ENCODE results near the gene NFYC. TPM values are rescaled to one million over a fixed set of nuclear protein-coding genes. Genes with fewer than 3 reads are reported as not detected.

The NFYC gene
- total RNA-seq (2022; extraction: Qiagen RNA extraction), result 36.3 to 41.8 TPM (median 37.8 TPM) in 5 replicates

GRCh38 chr1:40691538-40692428 is at the start of gene NFYC:
Gene NFYC (plus strand): TSS chr1:40691704. CDS start chr1:40738844, 47,140 bp downstream.

GRCh38 chr1:40665335-40666171 is 26.0 kb upstream of the NFYC start, which contains the start of gene RIMS3:
Gene RIMS3 (minus strand): TSS chr1:40665682. CDS start chr1:40641925, 23,757 bp downstream.

GRCh38 chr1:40783001-40783905 is 91.7 kb downstream of the NFYC start, which contains the start of gene KCNQ4:
Gene KCNQ4 (plus strand): TSS chr1:40783787. CDS start chr1:40784094, 307 bp downstream.

Other genes with a start within 250 kb of the NFYC start
- gene ZFP69B, start 241.2 kb upstream of the NFYC start, total RNA-seq (2022; extraction: Qiagen RNA extraction), result 1.2 to 2.4 TPM (median 1.8 TPM) in 5 replicates
- gene ZFP69, start 214.4 kb upstream of the NFYC start, total RNA-seq (2022; extraction: Qiagen RNA extraction), result not detected in 5 replicates
- 3.2 to 4.7 TPM (median 4.0 TPM) in 5 replicates for gene EXO5, start 182.9 kb upstream of the NFYC start, total RNA-seq (2022; extraction: Qiagen RNA extraction)
- gene ZNF684, start 160.1 kb upstream of the NFYC start, total RNA-seq (2022; extraction: Qiagen RNA extraction), result 1.5 to 3.2 TPM (median 2.4 TPM) in 5 replicates
- gene RIMS3, start 26.0 kb upstream of the NFYC start, total RNA-seq (2022; extraction: Qiagen RNA extraction), result 0.83 to 1.4 TPM (median 1.0 TPM) in 5 replicates
- gene KCNQ4, start 92.1 kb downstream of the NFYC start, total RNA-seq (2022; extraction: Qiagen RNA extraction), result 0.18 to 0.33 TPM (median 0.27 TPM) in 5 replicates
- gene CITED4, start 170.7 kb downstream of the NFYC start, total RNA-seq (2022; extraction: Qiagen RNA extraction), result 38.6 to 112 TPM (median 97.2 TPM) in 5 replicates